ENCODE measurements around the gene AK2.

The AK2 gene

GRCh38 chr1:32985226-32985625, 51.5 kb downstream of the AK2 start:
- no peak for DNase-seq (ENCODE audit: low read depth)
- in situ Hi-C loops (cut with HindIII; ENCODE audit: low sequenced_read_pairs): no loop called here
- no peak for TF ChIP-seq CTCF (IDR thresholded peaks at IDR 0.05; ENCODE audit: low read depth, low read length, missing control alignments)
- no peak overlapping the region for H3K4me3 ChIP-seq (ENCODE audit: low read depth, low read length)

GRCh38 chr1:32984455-32985171, 52.1 kb downstream of the AK2 start:
- no peak for TF ChIP-seq CTCF (IDR thresholded peaks at IDR 0.05; ENCODE audit: low read depth, low read length, missing control alignments)

DNA sequence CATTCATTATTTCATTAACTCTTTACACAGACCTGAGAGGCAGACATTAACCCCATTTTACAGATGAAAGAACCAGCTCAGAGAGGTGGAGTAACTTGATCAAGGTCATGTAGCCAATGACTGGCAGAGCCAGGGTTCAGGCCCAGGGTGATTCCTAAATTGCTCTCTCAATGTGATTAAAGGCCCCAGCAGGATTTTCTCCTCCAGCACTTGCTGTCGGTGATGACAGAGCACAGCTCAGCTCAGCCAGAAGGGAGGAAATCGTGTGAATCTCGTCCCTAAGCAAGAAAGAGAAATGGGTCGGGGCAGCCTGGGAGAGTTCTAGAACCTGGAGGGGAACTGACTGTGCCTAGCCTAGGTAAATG, 52.6 kb downstream of the AK2 start:
- TF ChIP-seq CTCF (IDR thresholded peaks at IDR 0.05; ENCODE audit: low read depth, low read length, missing control alignments): no peak
- DNase-seq (ENCODE audit: low read depth): no peak
- in situ Hi-C loops (cut with HindIII; ENCODE audit: low sequenced_read_pairs): no loop called here
- H3K4me3 ChIP-seq (ENCODE audit: low read depth, low read length): no peak overlapping the region

More at GRCh38 chr1:32984455-32985171, 52.1 kb downstream of the AK2 start:
- in situ Hi-C loops (cut with HindIII; ENCODE audit: low sequenced_read_pairs): no loop called here
- no peak overlapping the region for H3K4me3 ChIP-seq (ENCODE audit: low read depth, low read length)
- no peak for DNase-seq (ENCODE audit: low read depth)

GRCh38 chr1:32983020-32983419, 53.7 kb downstream of the AK2 start:
- no peak overlapping the region for H3K4me3 ChIP-seq (ENCODE audit: low read depth, low read length)
- DNase-seq (ENCODE audit: low read depth): no peak
- in situ Hi-C loops (cut with HindIII; ENCODE audit: low sequenced_read_pairs): no loop called here
- TF ChIP-seq CTCF (IDR thresholded peaks at IDR 0.05; ENCODE audit: low read depth, low read length, missing control alignments): no peak

GRCh38 chr1:32981003-32981901, 55.4 kb downstream of the AK2 start:
- TF ChIP-seq CTCF (IDR thresholded peaks at IDR 0.05; ENCODE audit: low read depth, low read length, missing control alignments): no peak
- DNase-seq (ENCODE audit: low read depth): peak; percentile 70
- in situ Hi-C loops (cut with HindIII; ENCODE audit: low sequenced_read_pairs): no loop called here
- H3K4me3 ChIP-seq (ENCODE audit: low read depth, low read length): no peak overlapping the region

DNA sequence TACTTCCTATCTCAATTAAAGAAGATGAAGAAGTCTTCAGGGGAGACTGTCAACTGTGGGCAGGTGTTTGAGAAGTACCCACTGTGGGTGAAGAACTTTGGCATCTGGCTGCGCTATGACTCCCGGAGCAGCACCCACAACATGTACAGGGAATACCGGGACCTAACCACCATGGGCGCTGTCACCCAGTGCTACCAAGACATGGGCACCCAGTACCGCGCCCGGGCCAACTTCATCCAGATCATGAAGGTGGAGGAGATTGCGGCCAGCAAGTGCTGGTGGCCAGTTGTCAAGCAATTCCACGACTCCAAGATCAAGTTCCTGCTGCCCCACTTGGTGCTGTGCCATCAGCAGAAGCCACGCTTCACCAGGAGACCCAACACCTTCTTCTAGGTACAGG, 56.6 kb downstream of the AK2 start:
- no peak for TF ChIP-seq CTCF (IDR thresholded peaks at IDR 0.05; ENCODE audit: low read depth, low read length, missing control alignments)
- in situ Hi-C loops (cut with HindIII; ENCODE audit: low sequenced_read_pairs): no loop called here
- no peak overlapping the region for H3K4me3 ChIP-seq (ENCODE audit: low read depth, low read length)
- no peak for DNase-seq (ENCODE audit: low read depth)

Measured in astrocyte of the cerebellum (primary cell).